Hypothalamus (tissue), 51 donors: Measurements from ENCODE around the gene MTHFD1.

Source experiments
- DNase-seq, 51 donors: peaks; one replicate each; lab custom pipeline; 2025; lab: John Stamatoyannopoulos, UW

Gene MTHFD1

GRCh38 chr14:64444140-64444539, 56.0 kb downstream of the MTHFD1 start:
- DNase-seq, result no peak

GRCh38 chr14:64444984-64445845, 57.1 kb downstream of the MTHFD1 start:
- DNase-seq, result no peak

GRCh38 chr14:64447876-64448670, 59.9 kb downstream of the MTHFD1 start:
- no peak for DNase-seq

- DNase-seq, result no peak
Observed at GRCh38 chr14:64450255-64450654, 62.1 kb downstream of the MTHFD1 start.

- no peak for DNase-seq
Observed at GRCh38 chr14:64454671-64455070, 66.5 kb downstream of the MTHFD1 start.

- DNase-seq, result no peak
Observed at GRCh38 chr14:64459405-64460136, 71.4 kb downstream of the MTHFD1 start.

- DNase-seq, result no peak
Observed at GRCh38 chr14:64461221-64461620, 73.1 kb downstream of the MTHFD1 start.

- DNase-seq, result no peak
Observed at GRCh38 chr14:64463195-64463594, 75.0 kb downstream of the MTHFD1 start.

- DNase-seq, result no peak
Observed at GRCh38 chr14:64463873-64464272, 75.7 kb downstream of the MTHFD1 start.

- DNase-seq, result no peak
Observed at GRCh38 chr14:64464651-64465050, 76.5 kb downstream of the MTHFD1 start.

GRCh38 chr14:64465191-64465822, 77.2 kb downstream of the MTHFD1 start, which contains the start of gene AKAP5:
Gene AKAP5, plus strand, starts transcription at chr14:64465499. Its CDS starts 2,896 bp downstream, at chr14:64468395.
- peak in 47 of 51 donors; percentile 8 to 84 (median 55) for DNase-seq

- peak in 5 of 51 donors; percentile 5 to 56 (median 29) for DNase-seq
Observed at GRCh38 chr14:64465831-64466554, 77.8 kb downstream of the MTHFD1 start.

- no peak for DNase-seq
Observed at GRCh38 chr14:64467101-64467500, 78.9 kb downstream of the MTHFD1 start.

- no peak for DNase-seq
Observed at GRCh38 chr14:64467566-64467965, 79.4 kb downstream of the MTHFD1 start.

- DNase-seq, result no peak
Observed at GRCh38 chr14:64468451-64468850, 80.3 kb downstream of the MTHFD1 start.

GRCh38 chr14:64474041-64474440, 85.9 kb downstream of the MTHFD1 start:
- no peak for DNase-seq

GRCh38 chr14:64474698-64475097, 86.5 kb downstream of the MTHFD1 start:
- no peak for DNase-seq

- no peak for DNase-seq
Observed at GRCh38 chr14:64475585-64476273, 87.6 kb downstream of the MTHFD1 start.

- no peak for DNase-seq
Observed at GRCh38 chr14:64476438-64476837, 88.3 kb downstream of the MTHFD1 start.
